ENCODE data around the gene SEMA5B. TPM values are rescaled to one million over a fixed set of nuclear protein-coding genes. Genes with fewer than 3 reads are reported as not detected.

Gene SEMA5B
- total and polyA plus RNA-seq, 2 of the 4 experiments (the other 2 are of a cell fraction), result not detected

DNA sequence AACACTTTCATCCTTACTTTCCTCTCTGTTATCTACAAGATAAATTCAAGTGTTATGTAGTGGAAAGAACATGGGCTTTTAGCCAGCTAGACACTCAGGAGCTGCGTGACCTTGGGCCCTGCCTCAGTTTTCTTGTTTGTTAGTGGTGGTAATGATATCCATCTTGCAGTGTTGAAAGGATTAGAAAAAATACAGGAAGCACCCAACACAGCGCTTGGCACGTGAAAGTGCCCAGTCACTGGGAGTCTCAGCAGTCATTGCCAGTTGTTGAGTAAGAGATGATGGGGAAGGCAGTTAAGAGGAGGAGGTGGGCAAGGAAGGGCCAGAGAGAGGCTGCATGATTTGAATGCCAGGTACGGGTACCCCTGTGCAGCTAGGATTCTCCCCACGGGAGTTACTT lies 44.6 kb upstream of the SEMA5B start:
- Histone ChIP-seq H4K91ac (ENCODE audit: insufficient read depth, low read depth, low read length) (no peak overlapping the region), H3K9me1 (ENCODE audit: insufficient read depth, low read length) (peaks cover 22% of the 10 kb centered on the region), H4K20me1 (ENCODE audit: insufficient read depth, low read length) (peaks cover 75% of the 10 kb centered on the region), H3K36me3 (ENCODE audit: control insufficient read depth, insufficient read depth, low read length) (no peaks in the 10 kb centered on the region), H4K5ac (ENCODE audit: low read depth, low read length) (no peak overlapping the region), H3K56ac (ENCODE audit: extremely low read depth, insufficient read depth, low read length) (no peak overlapping the region), H2AK9ac (replicated peaks; ENCODE audit: low read depth, low read length, poor library complexity) (no peak overlapping the region), H2BK20ac (ENCODE audit: low read depth, low read length) (no peak overlapping the region), H3K9ac (ENCODE audit: low read depth, low read length) (no peak overlapping the region), H2AFZ (replicated peaks; ENCODE audit: low read length, poor library complexity) (no peak overlapping the region), H3K18ac (ENCODE audit: low read depth, low read length) (no peak overlapping the region), H3K4ac (ENCODE audit: low read depth, low read length) (no peak overlapping the region), H2AK5ac (ENCODE audit: low read depth, low read length) (no peak overlapping the region), H2BK120ac (ENCODE audit: low read depth, low read length) (no peak overlapping the region), H3K4me3 (ENCODE audit: insufficient read depth, low read depth, low read length) (no peak overlapping the region), H3K4me2 (ENCODE audit: low read depth, low read length) (no peak overlapping the region), H2BK5ac (ENCODE audit: low read depth, low read length, poor library complexity, severe bottlenecking) (no peak overlapping the region), H2BK15ac (ENCODE audit: low read depth, low read length) (no peak overlapping the region), H3K27me3 (ENCODE audit: control insufficient read depth, insufficient read depth, low read length) (no peaks in the 10 kb centered on the region), H3K79me1 (ENCODE audit: low read depth in 1 of 2, low read length in 2 of 2) (peaks cover 44 to 84% of the 10 kb centered on the region in 2 experiments), H3K4me1 (ENCODE audit: control insufficient read depth, insufficient read depth, low read length) (peaks cover 9% of the 10 kb centered on the region), H3K9me3 (ENCODE audit: control insufficient read depth, insufficient read depth, low read length) (no peaks in the 10 kb centered on the region), H3K27ac (ENCODE audit: insufficient read depth, low read length) (no peak overlapping the region), H3K23ac (ENCODE audit: low read depth, low read length) (no peak overlapping the region), H4K8ac (ENCODE audit: low read depth in 2 of 2, low read length in 2 of 2) (no peak overlapping the region), H3K14ac (replicated peaks; ENCODE audit: low read depth, low read length) (no peak overlapping the region)
- in situ Hi-C loops (cut with MboI; ENCODE audit: low sequenced_read_pairs), result no loop called here
- intact Hi-C loops (cut with micrococcal nuclease), result no loop called here
- ChIA-PET POLR2A (ENCODE audit: unreplicated experiment) (no interaction called here), CTCF (no interaction called here)
- TF ChIP-seq CEBPB (IDR thresholded peaks at IDR 0.05; ENCODE audit: low read depth, low read length), result no peak
- no peak for TF ChIP-seq FOS (IDR thresholded peaks at IDR 0.05; ENCODE audit: low read depth, low read length)
- TF ChIP-seq RAD21 (IDR thresholded peaks at IDR 0.05; ENCODE audit: low read length), result no peak
- no peak for TF ChIP-seq CHD1 (IDR thresholded peaks at IDR 0.05; ENCODE audit: low read depth, low read length)
- TF ChIP-seq MAFK (IDR thresholded peaks at IDR 0.05; ENCODE audit: low read depth, low read length), result no peak
- TF ChIP-seq POLR2A (IDR thresholded peaks at IDR 0.05; ENCODE audit: low read depth, low read length), result no peak
- no peak for TF ChIP-seq NFE2L2 (IDR thresholded peaks at IDR 0.05; ENCODE audit: low read depth, low read length)
- TF ChIP-seq RFX5 (IDR thresholded peaks at IDR 0.05; ENCODE audit: low read depth, low read length), result no peak
- TF ChIP-seq, protein P1, sequence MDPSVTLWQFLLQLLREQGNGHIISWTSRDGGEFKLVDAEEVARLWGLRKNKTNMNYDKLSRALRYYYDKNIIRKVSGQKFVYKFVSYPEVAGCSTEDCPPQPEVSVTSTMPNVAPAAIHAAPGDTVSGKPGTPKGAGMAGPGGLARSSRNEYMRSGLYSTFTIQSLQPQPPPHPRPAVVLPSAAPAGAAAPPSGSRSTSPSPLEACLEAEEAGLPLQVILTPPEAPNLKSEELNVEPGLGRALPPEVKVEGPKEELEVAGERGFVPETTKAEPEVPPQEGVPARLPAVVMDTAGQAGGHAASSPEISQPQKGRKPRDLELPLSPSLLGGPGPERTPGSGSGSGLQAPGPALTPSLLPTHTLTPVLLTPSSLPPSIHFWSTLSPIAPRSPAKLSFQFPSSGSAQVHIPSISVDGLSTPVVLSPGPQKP (IDR thresholded peaks at IDR 0.05; ENCODE audit: borderline replicate concordance, low read depth, low read length), result no peak
- TF ChIP-seq RCOR1 (IDR thresholded peaks at IDR 0.05; ENCODE audit: insufficient replicate concordance, low read length), result no peak
- TF ChIP-seq MAZ (IDR thresholded peaks at IDR 0.05; ENCODE audit: borderline replicate concordance, low read depth, low read length), result no peak
- no peak for TF ChIP-seq SMC3 (IDR thresholded peaks at IDR 0.05; ENCODE audit: low read depth, low read length)
- no peak for TF ChIP-seq USF2 (IDR thresholded peaks at IDR 0.05; ENCODE audit: low read depth, low read length)
- dilution Hi-C loops (cut with HindIII; ENCODE audit: low sequenced_read_pairs, unreplicated experiment), result no loop called here
- 80% methylated on average over 1 of the region's 5 CpGs; no CpG with 5 or more reads in 1 of the 2 experiments for WGBS, 2 experiments (ENCODE audit: extremely low coverage in 2 of 2, insufficient read length in 1 of 2)
- BruUV-seq (replicated peaks), result no TSS peak
- ATAC-seq (ENCODE audit: low read depth) (no peak), DNase-seq (no peak)

All from IMR-90 (cell line).